ENCODE data around the gene PCBD2. TPM values are rescaled to one million over a fixed set of nuclear protein-coding genes. Genes with fewer than 3 reads are reported as not detected.

Gene PCBD2
- total RNA-seq, 1 donor from 2014 or later = 10.5 TPM

GRCh38 chr5:134949316-134949715, 44.4 kb downstream of the PCBD2 start:
- H3K4me1 Mint-ChIP-seq (ENCODE audit: unreplicated experiment) = peaks cover 5% of the 10 kb centered on the region
- no peaks in the 10 kb centered on the region for H3K9me3 Mint-ChIP-seq
- peaks cover 3% of the 10 kb centered on the region for H3K36me3 Mint-ChIP-seq
- H3K27me3 Mint-ChIP-seq = no peaks in the 10 kb centered on the region
- H3K27ac Mint-ChIP-seq = no peak overlapping the region
- TF ChIP-seq CTCF (conservative IDR thresholded peaks at IDR 0.05) = no peak
- H3K4me3 Mint-ChIP-seq = no peak overlapping the region
- DNase-seq (ENCODE audit: extremely low spot score, unreplicated experiment) = no peak

- H3K27me3 Mint-ChIP-seq = no peaks in the 10 kb centered on the region
- no peak overlapping the region for H3K27ac Mint-ChIP-seq
- H3K36me3 Mint-ChIP-seq = peaks cover 13% of the 10 kb centered on the region
- H3K9me3 Mint-ChIP-seq = peaks cover 4% of the 10 kb centered on the region
- H3K4me3 Mint-ChIP-seq = no peak overlapping the region
- H3K4me1 Mint-ChIP-seq (ENCODE audit: unreplicated experiment) = peaks cover 12% of the 10 kb centered on the region
- DNase-seq (ENCODE audit: extremely low spot score, unreplicated experiment) = no peak
- TF ChIP-seq CTCF (conservative IDR thresholded peaks at IDR 0.05) = no peak
Measured at GRCh38 chr5:134957920-134958608, 53.1 kb downstream of the PCBD2 start.

GRCh38 chr5:134958755-134959154, 53.8 kb downstream of the PCBD2 start:
- no peak for TF ChIP-seq CTCF (conservative IDR thresholded peaks at IDR 0.05)
- no peaks in the 10 kb centered on the region for H3K27me3 Mint-ChIP-seq
- no peak overlapping the region for H3K4me3 Mint-ChIP-seq
- no peak for DNase-seq (ENCODE audit: extremely low spot score, unreplicated experiment)
- peaks cover 12% of the 10 kb centered on the region for H3K4me1 Mint-ChIP-seq (ENCODE audit: unreplicated experiment)
- H3K36me3 Mint-ChIP-seq = peaks cover 13% of the 10 kb centered on the region
- H3K27ac Mint-ChIP-seq = no peak overlapping the region
- peaks cover 4% of the 10 kb centered on the region for H3K9me3 Mint-ChIP-seq

- Mint-ChIP-seq H3K9me3 (no peaks in the 10 kb centered on the region), H3K27ac (no peak overlapping the region), H3K4me3 (no peak overlapping the region), H3K36me3 (peaks cover 5% of the 10 kb centered on the region), H3K27me3 (no peaks in the 10 kb centered on the region), H3K4me1 (ENCODE audit: unreplicated experiment) (peaks cover 17% of the 10 kb centered on the region)
- no peak for DNase-seq (ENCODE audit: extremely low spot score, unreplicated experiment)
- TF ChIP-seq CTCF (conservative IDR thresholded peaks at IDR 0.05) = no peak
Measured at GRCh38 chr5:134963098-134963497, 58.2 kb downstream of the PCBD2 start.

- Mint-ChIP-seq H3K4me1 (ENCODE audit: unreplicated experiment) (peaks cover 7% of the 10 kb centered on the region), H3K36me3 (peaks cover 4% of the 10 kb centered on the region), H3K4me3 (no peak overlapping the region), H3K27me3 (no peaks in the 10 kb centered on the region), H3K9me3 (no peaks in the 10 kb centered on the region), H3K27ac (no peak overlapping the region)
- TF ChIP-seq CTCF (conservative IDR thresholded peaks at IDR 0.05) = no peak
- DNase-seq (ENCODE audit: extremely low spot score, unreplicated experiment) = no peak
Measured at GRCh38 chr5:134964359-134965270, 59.7 kb downstream of the PCBD2 start.
